Esophagus squamous epithelium (tissue), 4 donors: ENCODE results near the gene CDKN1B.

Source experiments
- POLR2A ChIP-seq, 4 donors: fragments of 450-650 bp; IDR thresholded peaks; one replicate each; pipeline ENCODE4 v1.6.1; 2017; ENCODE audit warnings: antibody characterized with exemption in 4 of 4, mild to moderate bottlenecking in 4 of 4, moderate library complexity in 3 of 4
- TF ChIP-seq, protein P1 (sequence below), 6 experiments: fragments of 450-650 bp in 4 of 6; fragments of 200-600 bp in 2 of 6; sonication (generic) in 2 of 6; IDR thresholded peaks; one replicate each; pipeline ENCODE4 v1.5.1; 2016 to 2019; ENCODE audit warnings: antibody characterized with exemption in 6 of 6, mild to moderate bottlenecking in 4 of 6, moderate library complexity in 4 of 6

DNA sequence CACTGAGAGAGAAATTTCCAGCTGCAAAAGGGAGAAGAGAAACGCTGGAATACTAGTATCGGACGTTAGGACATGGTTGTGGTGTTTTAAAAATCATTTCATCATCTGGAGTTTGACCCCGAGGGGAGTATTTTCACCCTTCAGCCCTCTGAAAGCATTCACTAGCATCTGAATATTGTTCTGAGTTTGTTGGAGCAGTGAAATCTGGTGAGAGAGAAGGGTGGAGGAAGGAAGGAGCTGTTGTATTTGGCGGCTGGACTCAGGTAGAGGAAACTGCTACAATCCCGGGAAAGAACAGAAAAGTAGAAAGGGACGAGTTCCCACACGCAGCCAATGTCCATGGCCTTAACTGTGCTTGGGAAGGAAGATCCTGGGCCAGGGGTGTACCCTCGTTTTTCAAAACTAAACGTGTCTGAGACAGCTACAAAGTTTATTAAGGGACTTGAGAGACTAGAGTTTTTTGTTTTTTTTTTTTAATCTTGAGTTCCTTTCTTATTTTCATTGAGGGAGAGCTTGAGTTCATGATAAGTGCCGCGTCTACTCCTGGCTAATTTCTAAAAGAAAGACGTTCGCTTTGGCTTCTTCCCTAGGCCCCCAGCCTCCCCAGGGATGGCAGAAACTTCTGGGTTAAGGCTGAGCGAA is 896 bp upstream of the CDKN1B start:
- TF ChIP-seq POLR2A (IDR thresholded peaks at IDR 0.05): no peak
- TF ChIP-seq, protein P1, sequence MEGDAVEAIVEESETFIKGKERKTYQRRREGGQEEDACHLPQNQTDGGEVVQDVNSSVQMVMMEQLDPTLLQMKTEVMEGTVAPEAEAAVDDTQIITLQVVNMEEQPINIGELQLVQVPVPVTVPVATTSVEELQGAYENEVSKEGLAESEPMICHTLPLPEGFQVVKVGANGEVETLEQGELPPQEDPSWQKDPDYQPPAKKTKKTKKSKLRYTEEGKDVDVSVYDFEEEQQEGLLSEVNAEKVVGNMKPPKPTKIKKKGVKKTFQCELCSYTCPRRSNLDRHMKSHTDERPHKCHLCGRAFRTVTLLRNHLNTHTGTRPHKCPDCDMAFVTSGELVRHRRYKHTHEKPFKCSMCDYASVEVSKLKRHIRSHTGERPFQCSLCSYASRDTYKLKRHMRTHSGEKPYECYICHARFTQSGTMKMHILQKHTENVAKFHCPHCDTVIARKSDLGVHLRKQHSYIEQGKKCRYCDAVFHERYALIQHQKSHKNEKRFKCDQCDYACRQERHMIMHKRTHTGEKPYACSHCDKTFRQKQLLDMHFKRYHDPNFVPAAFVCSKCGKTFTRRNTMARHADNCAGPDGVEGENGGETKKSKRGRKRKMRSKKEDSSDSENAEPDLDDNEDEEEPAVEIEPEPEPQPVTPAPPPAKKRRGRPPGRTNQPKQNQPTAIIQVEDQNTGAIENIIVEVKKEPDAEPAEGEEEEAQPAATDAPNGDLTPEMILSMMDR (IDR thresholded peaks at IDR 0.05): no peak
